ENCODE results near the gene ODAD2.

ODAD2 gene

GRCh38 chr10:27861781-27862180, 137.1 kb downstream of the ODAD2 start:
- no peak overlapping the region for H3K9ac ChIP-seq (ENCODE audit: low read depth, low read length)
- peaks cover 8% of the 10 kb centered on the region; the same call in 1 of the 2 replicates for H3K4me1 ChIP-seq (ENCODE audit: insufficient read depth, low read length)
- H3K9me3 ChIP-seq (ENCODE audit: control insufficient read depth, insufficient read depth, low read length): no peaks in the 10 kb centered on the region
- H3K36me3 ChIP-seq (ENCODE audit: insufficient read depth, low read length): no peaks in the 10 kb centered on the region

DNA sequence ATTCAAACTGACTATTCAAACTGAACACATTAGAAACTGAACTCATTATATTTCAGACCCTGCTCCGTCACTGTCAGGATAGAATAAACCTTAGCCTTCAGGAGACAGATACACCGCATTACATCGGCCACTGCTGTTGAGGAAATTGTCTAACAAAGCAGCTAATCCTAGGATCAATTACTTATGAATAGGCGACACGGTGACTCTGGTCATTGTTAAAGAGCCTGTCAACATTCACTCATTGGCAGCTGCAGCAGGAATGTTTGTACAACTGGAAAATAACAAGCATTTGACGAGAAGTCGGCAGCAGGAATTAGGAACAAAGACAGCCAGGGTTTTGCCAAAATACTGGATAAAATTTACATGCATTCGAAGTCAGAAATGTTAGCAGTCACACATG, 141.3 kb downstream of the ODAD2 start:
- Histone ChIP-seq H3K9ac (ENCODE audit: low read depth, low read length) (no peak overlapping the region), H3K36me3 (ENCODE audit: insufficient read depth, low read length) (no peaks in the 10 kb centered on the region), H3K9me3 (ENCODE audit: control insufficient read depth, insufficient read depth, low read length) (no peaks in the 10 kb centered on the region), H3K4me1 (ENCODE audit: insufficient read depth, low read length) (peaks cover 8% of the 10 kb centered on the region; the same call in 1 of the 2 replicates)

DNA sequence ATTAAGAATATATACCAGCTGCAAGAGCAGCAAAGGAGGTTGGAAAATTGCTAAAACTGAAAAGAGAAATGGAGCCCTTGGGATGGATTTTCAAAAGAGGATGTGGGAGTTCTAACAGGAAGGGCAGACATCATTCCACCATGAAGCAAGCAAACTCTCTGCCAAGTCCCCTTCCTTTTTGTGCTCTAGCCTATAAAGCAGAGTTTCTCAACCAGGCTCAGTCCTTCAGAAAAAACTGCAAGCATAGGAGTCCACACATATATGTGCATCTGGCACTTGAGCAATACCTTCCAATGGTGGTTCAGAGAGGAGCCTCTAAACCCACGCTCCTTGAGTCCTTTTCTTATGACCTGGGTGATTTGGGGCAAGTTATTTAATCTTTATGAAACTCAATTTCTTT, 154.7 kb downstream of the ODAD2 start:
- no peaks in the 10 kb centered on the region for H3K9me3 ChIP-seq (ENCODE audit: control insufficient read depth, insufficient read depth, low read length)
- no peak overlapping the region for H3K9ac ChIP-seq (ENCODE audit: low read depth, low read length)
- no peaks in the 10 kb centered on the region for H3K36me3 ChIP-seq (ENCODE audit: insufficient read depth, low read length)
- H3K4me1 ChIP-seq (ENCODE audit: insufficient read depth, low read length): no peaks in the 10 kb centered on the region

DNA sequence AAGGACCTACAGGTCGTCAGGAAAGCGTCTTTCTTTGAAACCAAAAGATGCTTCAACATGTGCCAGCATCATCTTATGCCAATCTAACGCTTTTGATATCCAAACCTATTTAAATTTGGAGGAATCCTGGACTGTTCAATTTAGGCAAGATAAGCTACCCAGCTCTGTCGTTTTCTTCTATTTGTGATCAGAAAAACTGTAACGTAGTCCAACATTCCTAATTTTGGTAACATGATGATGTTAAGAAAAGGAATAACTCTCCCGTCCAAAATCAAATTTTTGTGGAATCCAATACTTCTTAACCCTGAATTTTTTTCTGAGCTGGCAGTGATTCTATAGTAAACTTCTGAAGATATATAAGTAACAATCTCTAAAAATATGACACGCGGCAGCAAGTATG, 160.0 kb downstream of the ODAD2 start:
- Histone ChIP-seq H3K36me3 (ENCODE audit: insufficient read depth, low read length) (no peaks in the 10 kb centered on the region), H3K9me3 (ENCODE audit: control insufficient read depth, insufficient read depth, low read length) (no peaks in the 10 kb centered on the region), H3K4me1 (ENCODE audit: insufficient read depth, low read length) (no peaks in the 10 kb centered on the region), H3K9ac (ENCODE audit: low read depth, low read length) (no peak overlapping the region)

DNA sequence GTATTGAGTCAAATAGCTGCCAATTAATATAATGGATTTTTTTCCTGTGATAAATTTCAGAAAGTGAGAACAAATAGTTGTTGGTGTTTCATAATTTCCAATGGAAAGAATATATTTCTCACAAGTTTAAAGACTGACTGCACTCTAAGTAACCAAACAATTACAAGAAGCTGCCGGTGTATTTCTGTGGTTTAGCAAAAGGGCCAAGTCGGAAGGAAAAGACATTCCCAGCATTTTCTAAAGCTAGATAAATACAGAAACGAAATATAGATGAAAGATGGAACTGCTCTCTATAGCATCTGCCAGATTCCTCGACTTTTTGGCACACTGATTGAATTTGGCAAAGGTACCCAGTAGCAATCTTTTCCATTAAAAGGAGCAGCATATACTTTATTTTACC, 160.5 kb downstream of the ODAD2 start:
- Histone ChIP-seq H3K4me1 (ENCODE audit: insufficient read depth, low read length) (no peaks in the 10 kb centered on the region), H3K9me3 (ENCODE audit: control insufficient read depth, insufficient read depth, low read length) (no peaks in the 10 kb centered on the region), H3K9ac (ENCODE audit: low read depth, low read length) (no peak overlapping the region), H3K36me3 (ENCODE audit: insufficient read depth, low read length) (no peaks in the 10 kb centered on the region)

- Histone ChIP-seq H3K9me3 (ENCODE audit: control insufficient read depth, insufficient read depth, low read length) (no peaks in the 10 kb centered on the region), H3K36me3 (ENCODE audit: insufficient read depth, low read length) (no peaks in the 10 kb centered on the region), H3K4me1 (ENCODE audit: insufficient read depth, low read length) (no peaks in the 10 kb centered on the region), H3K9ac (ENCODE audit: low read depth, low read length) (no peak overlapping the region)
Measured at GRCh38 chr10:27834476-27834875, 164.4 kb downstream of the ODAD2 start.

GRCh38 chr10:27833792-27834191, 165.1 kb downstream of the ODAD2 start:
- no peaks in the 10 kb centered on the region for H3K4me1 ChIP-seq (ENCODE audit: insufficient read depth, low read length)
- no peaks in the 10 kb centered on the region for H3K9me3 ChIP-seq (ENCODE audit: control insufficient read depth, insufficient read depth, low read length)
- H3K36me3 ChIP-seq (ENCODE audit: insufficient read depth, low read length): no peaks in the 10 kb centered on the region
- no peak overlapping the region for H3K9ac ChIP-seq (ENCODE audit: low read depth, low read length)

DNA sequence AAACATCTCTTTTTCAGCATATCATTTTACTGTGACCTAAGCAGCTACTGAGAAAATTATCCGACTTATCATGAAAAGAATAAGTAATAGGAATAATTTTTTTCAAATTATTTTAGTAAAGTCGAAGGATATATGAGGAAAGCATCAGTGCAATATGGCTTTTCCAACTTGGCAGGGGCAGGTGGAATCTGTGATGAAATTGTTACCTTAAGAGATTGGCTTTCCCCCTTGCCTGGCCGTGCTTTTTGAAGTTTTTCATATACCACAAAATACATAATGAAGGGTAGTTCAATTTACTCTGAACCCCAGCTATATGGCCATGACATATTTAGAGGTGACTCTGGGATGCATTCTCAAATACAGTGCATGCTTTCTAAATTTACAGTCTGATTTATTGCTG, 166.1 kb downstream of the ODAD2 start:
- Histone ChIP-seq H3K9ac (ENCODE audit: low read depth, low read length) (no peak overlapping the region), H3K36me3 (ENCODE audit: insufficient read depth, low read length) (no peaks in the 10 kb centered on the region), H3K4me1 (ENCODE audit: insufficient read depth, low read length) (no peaks in the 10 kb centered on the region), H3K9me3 (ENCODE audit: control insufficient read depth, insufficient read depth, low read length) (no peaks in the 10 kb centered on the region)

GRCh38 chr10:27826369-27826768, 172.5 kb downstream of the ODAD2 start:
- no peaks in the 10 kb centered on the region for H3K36me3 ChIP-seq (ENCODE audit: insufficient read depth, low read length)
- no peak overlapping the region for H3K9ac ChIP-seq (ENCODE audit: low read depth, low read length)
- H3K9me3 ChIP-seq (ENCODE audit: control insufficient read depth, insufficient read depth, low read length): no peaks in the 10 kb centered on the region
- no peaks in the 10 kb centered on the region for H3K4me1 ChIP-seq (ENCODE audit: insufficient read depth, low read length)

DNA sequence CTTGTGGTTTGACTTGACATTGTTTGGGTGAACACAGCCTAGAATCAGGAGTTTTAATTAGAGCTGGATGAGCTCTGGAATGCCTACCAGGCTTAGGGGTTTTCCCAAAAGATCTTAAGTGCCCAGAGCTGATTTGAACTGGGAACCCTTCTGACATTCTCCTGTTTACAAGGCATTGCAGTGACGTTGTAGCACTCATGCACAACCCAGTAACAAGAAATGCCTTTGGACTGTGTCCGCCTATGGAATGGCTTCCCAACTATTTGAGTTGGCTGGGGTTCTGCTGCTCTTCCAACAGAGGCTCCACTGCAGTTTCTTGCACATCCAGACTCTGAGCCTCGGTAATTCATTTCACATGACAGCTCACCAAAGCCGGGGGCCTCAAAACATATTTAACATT, 176.6 kb downstream of the ODAD2 start:
- H3K36me3 ChIP-seq (ENCODE audit: insufficient read depth, low read length): no peaks in the 10 kb centered on the region
- no peak overlapping the region for H3K9ac ChIP-seq (ENCODE audit: low read depth, low read length)
- H3K9me3 ChIP-seq (ENCODE audit: control insufficient read depth, insufficient read depth, low read length): no peaks in the 10 kb centered on the region
- no peaks in the 10 kb centered on the region for H3K4me1 ChIP-seq (ENCODE audit: insufficient read depth, low read length)

GRCh38 chr10:27820637-27821036, 178.2 kb downstream of the ODAD2 start:
- H3K9ac ChIP-seq (ENCODE audit: low read depth, low read length): no peak overlapping the region
- H3K4me1 ChIP-seq (ENCODE audit: insufficient read depth, low read length): no peaks in the 10 kb centered on the region
- H3K9me3 ChIP-seq (ENCODE audit: control insufficient read depth, insufficient read depth, low read length): no peaks in the 10 kb centered on the region
- H3K36me3 ChIP-seq (ENCODE audit: insufficient read depth, low read length): no peaks in the 10 kb centered on the region

DNA sequence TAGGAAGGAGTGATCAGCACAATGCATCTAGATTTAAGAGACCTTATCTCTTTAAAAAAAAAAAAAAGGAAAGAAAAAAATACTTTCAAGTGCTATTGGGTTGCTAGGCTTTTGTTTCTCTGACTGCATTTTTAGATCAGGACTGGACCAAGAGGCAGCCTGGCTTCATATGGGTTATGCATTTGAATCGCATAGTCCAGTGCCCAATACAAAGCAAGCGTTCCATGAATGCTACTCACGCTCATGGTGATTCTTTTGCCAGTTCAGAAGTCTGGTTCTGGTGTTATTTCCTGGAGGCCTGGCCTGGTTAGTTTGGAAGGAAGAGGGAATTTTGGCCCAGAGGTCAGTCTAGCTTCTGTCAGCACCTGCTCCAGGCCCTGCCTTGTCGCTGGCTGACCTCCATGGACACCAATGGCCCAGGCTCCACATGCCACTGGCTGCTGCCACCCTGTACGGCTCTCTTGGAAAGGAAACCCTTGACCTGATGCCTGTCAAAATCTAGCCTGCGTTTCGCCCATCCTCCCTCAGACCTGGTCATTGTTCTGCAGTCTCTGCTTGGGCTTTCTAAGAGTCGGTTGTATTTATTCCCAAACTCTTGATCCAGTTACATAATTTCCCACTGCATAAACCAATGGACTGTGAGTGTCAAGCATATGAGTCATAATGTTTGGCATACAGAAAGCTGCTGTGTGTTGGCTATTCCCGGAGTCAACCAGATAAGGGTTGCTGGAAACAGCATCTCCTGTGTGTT, 178.9 kb downstream of the ODAD2 start:
- H3K9ac ChIP-seq (ENCODE audit: low read depth, low read length): no peak overlapping the region
- no peaks in the 10 kb centered on the region for H3K4me1 ChIP-seq (ENCODE audit: insufficient read depth, low read length)
- no peaks in the 10 kb centered on the region for H3K9me3 ChIP-seq (ENCODE audit: control insufficient read depth, insufficient read depth, low read length)
- no peaks in the 10 kb centered on the region for H3K36me3 ChIP-seq (ENCODE audit: insufficient read depth, low read length)

- H3K9me3 ChIP-seq (ENCODE audit: control insufficient read depth, insufficient read depth, low read length): no peaks in the 10 kb centered on the region
- H3K9ac ChIP-seq (ENCODE audit: low read depth, low read length): no peak overlapping the region
- no peaks in the 10 kb centered on the region for H3K36me3 ChIP-seq (ENCODE audit: insufficient read depth, low read length)
- H3K4me1 ChIP-seq (ENCODE audit: insufficient read depth, low read length): no peaks in the 10 kb centered on the region
Measured at GRCh38 chr10:27816320-27816719, 182.6 kb downstream of the ODAD2 start.

- Histone ChIP-seq H3K4me1 (ENCODE audit: insufficient read depth, low read length) (no peaks in the 10 kb centered on the region), H3K9ac (ENCODE audit: low read depth, low read length) (no peak overlapping the region), H3K36me3 (ENCODE audit: insufficient read depth, low read length) (no peaks in the 10 kb centered on the region), H3K9me3 (ENCODE audit: control insufficient read depth, insufficient read depth, low read length) (no peaks in the 10 kb centered on the region)
Measured at GRCh38 chr10:27815846-27816245, 183.0 kb downstream of the ODAD2 start.

- Histone ChIP-seq H3K9ac (ENCODE audit: low read depth, low read length) (no peak overlapping the region), H3K9me3 (ENCODE audit: control insufficient read depth, insufficient read depth, low read length) (no peaks in the 10 kb centered on the region), H3K4me1 (ENCODE audit: insufficient read depth, low read length) (no peaks in the 10 kb centered on the region)
Measured at GRCh38 chr10:27815261-27815660, 183.6 kb downstream of the ODAD2 start.

More at GRCh38 chr10:27815261-27815660, 183.6 kb downstream of the ODAD2 start:
- no peaks in the 10 kb centered on the region for H3K36me3 ChIP-seq (ENCODE audit: insufficient read depth, low read length)

Data from ES-I3 (cell line).